GM12801 (cell line): ENCODE data around the gene HMCN1.

Experiments
- CTCF ChIP-seq: IDR thresholded peaks from one replicate; pipeline ENCODE4 v1.5.1; 2011; ENCODE audit warnings: control low read depth; ENCODE audit not compliant: insufficient read length; ENCODE audit errors: extremely low read depth

Gene HMCN1

GRCh38 chr1:185886671-185887070 is 152.5 kb downstream of the HMCN1 start:
- no peak for TF ChIP-seq CTCF

GRCh38 chr1:185894791-185895190 is 160.6 kb downstream of the HMCN1 start:
- TF ChIP-seq CTCF: no peak

GRCh38 chr1:185895208-185895900 is 161.2 kb downstream of the HMCN1 start:
- no peak for TF ChIP-seq CTCF

GRCh38 chr1:185896863-185897262 is 162.7 kb downstream of the HMCN1 start:
- no peak for TF ChIP-seq CTCF

GRCh38 chr1:185906186-185906585 is 172.0 kb downstream of the HMCN1 start:
- TF ChIP-seq CTCF: no peak

GRCh38 chr1:185907246-185907645 is 173.1 kb downstream of the HMCN1 start:
- TF ChIP-seq CTCF: no peak

GRCh38 chr1:185911978-185912377 is 177.8 kb downstream of the HMCN1 start:
- no peak for TF ChIP-seq CTCF
